Right ventricle myocardium inferior (tissue), 1 donor: ENCODE results near the gene FRMD7. TPM values are rescaled to one million over a fixed set of nuclear protein-coding genes. Genes with fewer than 3 reads are reported as not detected.
"Not testable (repeated sequence)": the region's sequence is repeated elsewhere in the genome, so short reads cannot be mapped to it uniquely, and the experiment has no call there.

Experiments used
- ATAC-seq: fragments of 200-7000 bp; cut with Tn5 transposase; one replicate; pipeline ENCODE4 v1.9.1; 2020; ENCODE audit warnings: mild to moderate bottlenecking, moderate library complexity
- DNase-seq: peaks from one replicate; pipeline ENCODE4 v3.0.0; 2021; ENCODE audit errors: missing footprints
- intact Hi-C: fragments of 100-400 bp; cut with DNase I; formaldehyde crosslinking; loops from one replicate; pipeline ENCODE4 v1.11.0; 2022
- long read RNA-seq: library from polyadenylated mRNA; unstranded; transcript quantifications from one replicate; pipeline ENCODE4 v2.0.0, GENCODE V29; 2021
- total RNA-seq: library from RNA; stranded (reverse); fragmentation: NEBNext Ultra II Directional; extraction: Animal tissue kit (Norgen Biotek cat#: 25700); gene quantifications from one replicate; pipeline ENCODE4 v1.2.1, GENCODE V29; 2021
- donor health status: DM: no; HTN: yes; CAD: no; lungs with severe emphysema.

Gene FRMD7, protein sequence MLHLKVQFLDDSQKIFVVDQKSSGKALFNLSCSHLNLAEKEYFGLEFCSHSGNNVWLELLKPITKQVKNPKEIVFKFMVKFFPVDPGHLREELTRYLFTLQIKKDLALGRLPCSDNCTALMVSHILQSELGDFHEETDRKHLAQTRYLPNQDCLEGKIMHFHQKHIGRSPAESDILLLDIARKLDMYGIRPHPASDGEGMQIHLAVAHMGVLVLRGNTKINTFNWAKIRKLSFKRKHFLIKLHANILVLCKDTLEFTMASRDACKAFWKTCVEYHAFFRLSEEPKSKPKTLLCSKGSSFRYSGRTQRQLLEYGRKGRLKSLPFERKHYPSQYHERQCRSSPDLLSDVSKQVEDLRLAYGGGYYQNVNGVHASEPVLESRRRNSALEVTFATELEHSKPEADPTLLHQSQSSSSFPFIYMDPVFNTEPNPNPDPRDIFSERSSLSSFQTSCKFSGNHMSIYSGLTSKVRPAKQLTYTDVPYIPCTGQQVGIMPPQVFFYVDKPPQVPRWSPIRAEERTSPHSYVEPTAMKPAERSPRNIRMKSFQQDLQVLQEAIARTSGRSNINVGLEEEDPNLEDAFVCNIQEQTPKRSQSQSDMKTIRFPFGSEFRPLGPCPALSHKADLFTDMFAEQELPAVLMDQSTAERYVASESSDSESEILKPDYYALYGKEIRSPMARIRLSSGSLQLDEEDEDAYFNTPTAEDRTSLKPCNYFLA
- total RNA-seq, result not detected
- long read RNA-seq, result 0 reads

DNA sequence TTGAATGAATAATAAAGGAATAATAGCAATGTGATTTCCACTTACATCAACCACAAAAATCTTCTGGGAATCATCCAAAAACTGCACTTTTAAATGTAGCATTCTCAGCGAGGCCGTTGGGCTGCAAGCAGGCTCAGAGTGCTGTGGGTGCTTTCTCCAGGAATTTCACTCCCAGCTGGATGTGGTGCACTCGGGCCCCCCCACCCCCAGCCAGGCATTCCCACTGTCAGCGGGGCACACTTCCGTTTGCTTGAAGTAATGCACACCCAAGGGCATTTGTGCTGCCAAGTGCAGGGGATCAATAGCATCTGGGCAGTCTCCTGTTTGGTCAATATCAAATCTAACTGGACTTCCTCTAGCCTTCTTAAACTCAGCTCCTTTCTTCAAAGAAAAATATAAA lies at the start of gene FRMD7:
Gene FRMD7 (minus strand): TSS at position 278 of the 400 bp plus-strand sequence. CDS start 176 bp downstream, at position 102.
- DNase-seq, result no peak
- intact Hi-C loops, result no loop called here

DNA sequence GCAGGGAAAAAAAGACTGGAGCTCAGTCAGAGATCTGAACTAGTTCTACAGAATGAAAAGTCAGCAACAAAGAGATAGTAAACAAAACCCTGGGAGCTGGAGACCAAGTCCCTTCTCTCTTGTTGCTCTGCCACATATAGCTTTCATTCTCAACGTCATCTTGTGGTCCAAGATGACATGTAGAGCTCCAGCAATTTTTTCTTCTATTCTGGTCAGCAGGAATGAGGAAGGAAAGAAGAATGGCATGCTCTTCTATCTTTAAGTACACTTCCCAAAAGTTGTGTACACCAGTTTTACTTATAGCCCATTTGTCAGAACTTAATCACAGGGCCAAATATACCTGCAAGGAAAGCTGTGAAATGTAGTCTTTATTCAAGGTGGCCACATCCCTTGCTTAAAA lies 45.8 kb upstream of the FRMD7 start:
- ATAC-seq (no peak), DNase-seq (no peak)
- intact Hi-C loops, result no loop called here

More for the DNA sequence above, at the start of gene FRMD7:
- no peak for ATAC-seq

DNA sequence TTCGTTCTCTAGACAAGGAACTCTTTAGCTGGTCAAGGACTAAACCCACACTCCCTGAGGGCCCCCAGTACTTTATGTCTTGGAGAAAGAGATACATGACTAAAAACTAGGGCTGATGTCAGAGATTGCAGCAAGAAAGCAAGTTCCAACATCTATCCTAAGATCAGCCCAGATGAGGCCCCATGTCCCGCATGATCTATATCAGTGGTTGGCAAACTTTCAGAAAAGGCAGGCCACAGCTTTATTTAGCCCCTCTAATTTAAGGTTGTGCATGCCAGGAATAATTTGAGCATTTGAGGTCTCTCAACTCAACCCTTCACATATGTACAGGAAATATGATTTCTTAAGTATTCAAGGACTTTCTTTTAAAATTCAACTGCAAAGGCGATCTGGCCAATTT lies 44.1 kb upstream of the FRMD7 start:
- DNase-seq (no peak), ATAC-seq (no peak)
- intact Hi-C loops, result loop anchor here (2.0 kb wide), 1 partner anchor 47 kb away; the partner anchor contains the start of gene RAP2C

DNA sequence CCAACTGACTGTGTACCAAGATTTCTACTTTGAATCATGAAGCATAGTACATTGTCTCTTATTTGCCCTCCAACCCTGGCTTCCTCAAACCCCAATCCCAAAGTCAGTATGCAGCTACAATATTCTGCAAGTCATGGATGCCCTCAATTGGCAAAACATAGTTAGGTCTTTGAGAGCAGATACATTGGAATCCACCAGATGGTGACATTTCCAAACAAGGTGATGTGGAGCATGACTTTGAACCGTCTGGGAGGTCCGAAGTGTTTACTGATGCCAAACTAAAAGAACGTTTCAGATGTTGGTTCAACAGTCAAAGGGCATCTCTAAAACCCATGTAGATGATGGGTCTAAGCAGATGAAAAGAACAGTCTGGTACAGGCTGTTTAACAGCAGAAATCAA lies 43.7 kb upstream of the FRMD7 start:
- DNase-seq, result no peak
- intact Hi-C loops, result loop anchor here (2.0 kb wide), 1 partner anchor 47 kb away; the partner anchor contains the start of gene RAP2C
- ATAC-seq, result no peak

DNA sequence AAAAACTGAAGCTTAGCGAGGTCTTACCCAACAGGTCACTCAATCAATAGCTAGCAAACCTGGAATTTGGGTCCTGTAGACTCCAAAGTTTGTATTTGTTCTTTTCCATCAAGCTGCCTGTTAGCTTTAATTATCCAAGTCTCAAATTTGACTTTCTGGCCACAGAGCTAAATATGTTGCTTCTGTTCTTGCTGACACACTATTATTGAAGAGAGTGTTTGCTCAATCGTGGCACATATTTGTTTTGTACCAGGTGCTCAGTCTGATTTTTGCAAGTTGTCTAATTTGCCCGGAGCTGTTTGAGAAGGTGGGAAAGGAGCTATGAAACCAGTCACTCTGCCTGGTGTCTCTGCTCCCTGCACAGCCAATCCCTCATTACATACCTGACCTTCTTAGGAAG lies 41.7 kb upstream of the FRMD7 start:
- ATAC-seq (no peak), DNase-seq (no peak)
- intact Hi-C loops, result no loop called here

DNA sequence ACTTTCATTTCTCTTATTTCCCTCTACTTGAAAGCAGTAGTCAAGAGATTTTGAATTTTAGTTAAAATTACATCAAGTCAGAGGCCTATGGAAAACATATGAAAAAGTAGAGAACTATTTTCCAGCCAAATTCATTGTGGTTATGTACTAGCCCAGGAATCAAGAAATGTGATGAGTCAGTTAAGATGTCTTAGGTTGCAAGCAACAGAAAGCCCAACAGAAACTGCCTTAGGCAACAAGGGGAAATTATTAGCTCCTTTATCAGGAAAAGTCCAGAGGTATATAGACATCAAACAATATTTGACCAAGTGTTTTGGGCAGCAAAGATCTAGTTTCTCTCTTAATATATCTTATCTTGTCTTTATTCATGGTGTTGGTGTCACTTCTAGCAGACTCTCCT lies 37.8 kb upstream of the FRMD7 start:
- intact Hi-C loops, result no loop called here
- no peak for ATAC-seq
- DNase-seq, result no peak

DNA sequence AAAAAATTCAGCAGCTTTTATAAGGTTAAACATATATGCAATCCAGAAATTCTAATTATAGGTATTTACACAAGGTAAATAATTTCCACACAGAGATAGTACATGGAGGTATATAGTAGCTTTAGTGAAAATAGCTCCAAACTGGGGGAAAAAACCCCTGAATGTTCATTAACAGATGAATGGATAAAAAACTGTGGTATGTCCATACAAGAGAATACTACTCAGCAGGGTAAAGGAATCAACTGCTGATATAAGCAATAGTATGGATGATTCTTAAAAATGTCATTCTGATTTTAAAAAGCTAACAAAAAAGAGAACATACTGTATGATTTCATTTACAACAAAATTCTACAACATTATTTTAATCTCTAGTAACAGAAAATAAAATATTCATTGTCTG lies 37.2 kb upstream of the FRMD7 start:
- DNase-seq (no peak), ATAC-seq (no peak)
- intact Hi-C loops, result no loop called here

DNA sequence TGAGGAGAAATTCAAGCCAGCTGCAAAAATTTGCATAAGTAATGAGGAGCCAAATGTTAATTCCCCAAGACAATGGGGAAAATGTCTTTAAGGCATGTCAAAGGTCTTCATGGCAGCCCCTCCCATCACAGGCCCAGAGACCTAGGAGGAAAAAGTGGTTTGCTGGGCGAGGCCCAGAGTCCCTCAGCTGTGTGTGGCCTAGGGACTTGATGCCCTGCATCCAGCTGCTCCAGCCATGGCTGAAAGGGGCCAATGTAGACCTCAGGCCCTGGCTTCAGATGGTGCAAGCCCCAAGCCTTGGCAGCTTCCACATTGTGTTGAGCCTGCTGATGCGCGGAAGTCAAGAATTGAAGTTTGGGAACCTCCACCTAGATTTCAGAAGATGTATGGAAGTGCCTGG lies 35.3 kb upstream of the FRMD7 start:
- ATAC-seq, DNase-seq, intact Hi-C loops: not testable (repeated sequence)

DNA sequence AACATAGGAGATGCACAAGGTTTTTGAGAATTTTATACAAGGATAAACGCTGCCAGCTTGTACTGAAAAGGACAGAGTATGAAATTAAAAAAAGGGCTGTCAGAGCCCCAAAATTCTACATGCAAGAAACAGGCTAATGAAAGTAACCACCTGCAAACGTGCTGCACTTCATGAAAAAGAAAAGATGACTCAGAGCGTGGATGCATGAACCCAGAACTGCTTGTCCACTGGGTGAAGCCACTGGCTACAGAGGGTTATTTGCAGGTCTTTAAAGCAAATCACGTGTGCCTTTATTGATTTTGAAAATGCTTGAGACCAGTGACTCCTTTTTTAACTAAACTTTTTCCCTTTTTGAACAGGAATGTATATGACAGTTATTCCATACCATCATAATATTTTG lies 25.3 kb upstream of the FRMD7 start:
- intact Hi-C loops, result no loop called here
- DNase-seq, result no peak
- ATAC-seq, result no peak

DNA sequence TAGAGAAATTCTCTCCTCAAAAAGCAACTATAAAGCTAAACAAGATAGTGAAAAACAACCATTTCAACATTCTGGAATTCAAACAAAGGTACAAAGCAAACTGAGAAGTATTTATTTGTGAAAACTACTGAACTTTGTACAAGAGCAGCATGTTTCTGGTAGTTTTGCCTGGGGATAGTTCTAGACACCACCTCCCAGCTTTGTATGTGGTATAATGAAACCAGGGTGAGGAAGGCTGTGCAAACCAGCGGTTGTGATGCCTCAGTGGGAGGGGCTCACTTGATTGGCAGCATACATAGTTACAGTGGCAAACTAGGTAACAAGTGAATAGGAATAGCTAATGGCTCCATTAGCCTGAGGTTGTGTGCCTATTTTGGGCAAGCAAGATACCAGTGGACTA lies 18.6 kb upstream of the FRMD7 start:
- ATAC-seq, result no peak
- no peak for DNase-seq
- intact Hi-C loops, result no loop called here

DNA sequence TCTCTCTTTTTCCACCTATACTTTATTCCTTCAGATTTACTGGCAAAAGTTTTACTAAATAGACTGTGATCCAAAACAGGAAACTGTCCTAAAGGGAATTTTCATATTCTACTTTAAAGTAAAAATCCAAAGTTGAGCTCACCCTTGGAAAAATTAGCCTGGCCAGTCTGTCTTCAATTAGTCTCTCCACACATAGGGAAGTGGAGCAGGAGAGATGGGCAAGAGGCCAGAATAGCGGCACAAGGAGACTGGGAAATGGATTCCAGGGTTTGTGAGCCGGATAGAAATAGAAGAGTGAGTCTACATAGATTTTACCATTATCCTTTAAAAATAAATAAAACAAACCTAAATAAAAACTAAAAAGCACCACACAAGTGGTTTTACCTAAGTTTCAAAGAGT lies 16.2 kb upstream of the FRMD7 start:
- no peak for ATAC-seq
- no peak for DNase-seq
- intact Hi-C loops, result no loop called here

DNA sequence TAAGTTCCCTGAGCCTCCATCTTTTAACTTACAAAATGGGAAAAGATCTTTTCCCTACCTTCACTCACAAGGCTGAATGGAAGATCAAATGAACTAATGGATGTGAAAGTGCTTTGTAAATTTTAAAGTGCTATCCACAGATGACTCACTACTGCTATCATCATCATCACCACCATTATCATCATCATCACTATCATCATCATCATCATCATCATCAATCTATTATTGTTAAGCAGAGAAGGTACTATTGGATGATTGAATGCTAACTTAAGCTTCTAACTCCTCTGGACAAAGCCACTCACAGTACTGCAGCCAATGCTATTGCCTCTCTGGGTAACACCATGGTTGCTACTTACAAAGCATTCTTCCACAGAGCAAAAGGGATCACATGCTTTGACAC lies 1.9 kb downstream of the FRMD7 start:
- ATAC-seq (no peak), DNase-seq (no peak)
- intact Hi-C loops, result no loop called here

DNA sequence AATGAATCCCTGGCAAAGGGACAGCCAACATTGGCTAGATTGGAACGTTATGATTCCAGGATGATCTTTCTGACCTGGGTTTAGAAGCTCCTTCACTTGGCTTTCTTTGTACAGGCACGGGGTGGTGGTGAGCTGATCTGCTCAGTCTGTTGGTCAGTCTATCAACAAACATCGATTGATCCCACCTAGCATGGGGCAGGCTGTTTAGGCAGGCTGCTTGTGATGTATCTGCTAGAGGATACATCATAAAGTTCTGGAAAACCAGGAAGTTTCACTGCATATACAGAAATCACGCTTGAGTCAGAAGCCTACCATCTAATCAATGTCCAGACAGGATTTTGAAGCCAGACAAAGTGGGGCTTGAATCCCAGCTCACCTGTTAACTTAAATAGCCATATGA lies 6.9 kb downstream of the FRMD7 start:
- intact Hi-C loops, result no loop called here
- ATAC-seq (no peak), DNase-seq (no peak)

DNA sequence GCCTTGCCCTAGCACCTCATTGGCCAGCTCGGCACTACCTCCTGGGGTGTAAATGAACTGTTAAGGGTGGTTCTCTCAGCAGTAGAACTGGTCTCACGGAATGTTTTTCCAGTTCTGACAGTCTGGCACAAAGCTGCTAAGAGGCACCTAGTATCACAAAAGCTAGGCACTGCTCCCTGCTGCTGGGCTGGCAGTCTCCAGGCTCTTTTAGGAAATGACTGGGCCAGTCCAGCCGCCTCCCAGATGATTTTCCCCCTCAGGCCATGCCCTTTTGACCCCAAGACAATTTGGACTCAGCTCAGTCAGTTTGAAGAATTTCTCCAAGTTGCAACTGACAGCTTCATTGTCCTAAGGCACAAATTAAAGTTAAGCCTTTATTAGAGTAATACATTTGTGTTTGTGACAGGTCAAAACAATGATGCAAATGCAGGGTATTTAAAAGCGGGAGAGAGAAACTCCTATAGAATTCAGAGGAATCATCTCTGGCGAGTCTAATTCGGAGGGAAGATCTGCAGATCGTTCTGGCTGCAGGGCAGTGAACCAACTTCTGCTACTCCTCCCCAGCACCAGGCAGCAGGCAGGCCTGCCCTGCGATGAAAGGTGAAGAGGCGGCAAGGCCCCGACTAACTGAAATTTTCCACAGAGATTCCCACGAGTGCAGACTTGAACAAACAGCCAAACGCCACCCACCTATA lies 7.9 kb downstream of the FRMD7 start:
- DNase-seq (no peak), ATAC-seq (no peak)
- intact Hi-C loops, result no loop called here

DNA sequence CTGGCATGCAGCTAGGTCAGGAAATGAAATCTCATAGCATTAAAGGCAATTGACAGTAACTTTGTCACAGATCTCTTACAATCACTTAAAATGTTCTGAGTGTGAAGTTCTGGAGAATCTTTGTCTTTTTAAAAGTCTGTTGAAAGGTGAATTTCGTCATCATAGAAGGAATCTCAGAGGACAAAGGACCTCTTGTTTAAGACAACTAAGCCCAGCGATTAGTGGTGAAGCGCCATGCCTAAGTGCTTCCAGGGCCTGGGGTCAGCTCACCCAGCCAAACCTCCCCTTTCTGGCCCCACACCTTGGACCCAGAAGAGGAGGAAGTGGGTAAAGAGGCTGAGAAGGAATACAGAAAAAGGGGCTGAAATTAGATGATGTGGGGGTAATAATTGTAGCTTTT lies 8.5 kb downstream of the FRMD7 start:
- DNase-seq (no peak), ATAC-seq (no peak)
- intact Hi-C loops, result no loop called here

DNA sequence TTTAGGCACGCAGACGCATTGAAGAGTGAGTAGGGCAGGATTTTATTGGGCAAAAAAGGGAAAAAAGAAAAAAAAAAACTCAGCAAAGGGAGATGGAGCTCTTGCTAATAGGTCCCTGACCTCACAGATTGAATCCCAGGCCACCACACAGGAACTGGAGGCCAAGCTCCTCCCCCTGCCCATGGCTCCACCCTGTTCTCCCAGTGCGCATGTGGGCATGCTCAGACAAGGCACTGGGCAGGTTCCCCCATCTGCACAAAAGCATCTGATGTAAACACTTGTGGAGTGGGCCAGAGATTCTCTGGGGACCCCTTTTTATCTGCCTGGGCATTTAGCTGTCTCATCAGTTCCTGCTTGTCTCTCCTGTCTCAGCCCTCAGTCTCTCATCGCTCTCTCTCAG lies 9.5 kb downstream of the FRMD7 start:
- no peak for DNase-seq
- intact Hi-C loops, result no loop called here
- no peak for ATAC-seq

DNA sequence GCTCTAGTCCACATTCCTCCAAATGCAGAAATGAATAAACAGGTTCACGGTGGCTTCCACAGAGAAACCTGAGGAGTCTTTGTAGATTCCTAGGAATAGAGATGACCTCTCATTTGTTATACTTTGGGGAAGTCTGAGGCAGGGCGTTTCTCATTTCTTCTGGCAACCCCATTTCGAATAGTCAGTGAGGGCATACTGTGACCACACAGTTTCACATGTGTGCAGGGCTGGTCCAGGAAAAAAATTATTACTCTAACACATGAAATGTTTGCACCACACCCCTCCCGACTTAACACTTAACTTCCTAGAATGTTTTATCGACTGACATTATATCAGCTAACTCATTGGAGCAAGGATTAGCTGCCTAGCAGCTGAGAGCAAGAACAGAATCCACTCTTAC lies 12.0 kb downstream of the FRMD7 start:
- DNase-seq (no peak), ATAC-seq (no peak)
- intact Hi-C loops, result no loop called here

DNA sequence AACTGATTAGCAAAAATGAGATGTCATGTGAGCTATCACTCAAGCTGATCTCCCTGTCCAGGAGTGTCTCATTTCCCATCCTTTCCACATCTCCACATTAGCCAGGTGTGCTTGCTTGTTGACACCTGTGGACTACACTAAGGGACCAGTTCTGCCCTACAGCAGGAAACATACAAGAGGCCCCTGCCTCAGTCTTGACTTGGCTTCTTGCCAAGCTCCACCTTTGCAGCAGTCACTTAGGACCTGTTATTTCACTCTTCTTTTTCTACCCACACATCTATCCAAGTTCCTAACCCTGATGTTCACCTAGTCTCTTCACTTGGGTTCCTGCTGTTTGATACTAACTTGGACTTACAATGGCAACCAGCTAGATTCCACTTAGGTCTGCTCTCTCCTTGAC lies 13.2 kb downstream of the FRMD7 start:
- DNase-seq, result no peak
- intact Hi-C loops, result no loop called here
- no peak for ATAC-seq

DNA sequence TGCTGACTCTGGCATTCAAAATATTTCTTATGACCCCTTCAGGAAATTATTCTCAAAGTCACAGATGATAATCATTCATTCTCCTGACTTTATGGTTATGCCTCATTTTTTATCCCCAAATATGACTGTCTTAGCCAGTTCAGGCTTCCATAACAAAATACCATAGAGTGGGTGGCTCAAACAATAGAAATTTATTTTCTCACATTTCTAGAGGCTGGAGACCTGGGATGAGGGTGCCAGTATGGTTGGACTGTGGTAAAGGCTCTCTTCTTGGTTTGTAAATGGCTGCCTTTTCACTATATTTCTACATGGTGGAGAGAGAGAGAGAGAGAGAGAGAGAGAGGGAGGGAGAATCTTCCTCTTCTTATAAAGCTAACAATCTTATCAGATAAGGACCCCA lies 20.5 kb downstream of the FRMD7 start:
- ATAC-seq (no peak), DNase-seq (no peak)
- intact Hi-C loops, result no loop called here

DNA sequence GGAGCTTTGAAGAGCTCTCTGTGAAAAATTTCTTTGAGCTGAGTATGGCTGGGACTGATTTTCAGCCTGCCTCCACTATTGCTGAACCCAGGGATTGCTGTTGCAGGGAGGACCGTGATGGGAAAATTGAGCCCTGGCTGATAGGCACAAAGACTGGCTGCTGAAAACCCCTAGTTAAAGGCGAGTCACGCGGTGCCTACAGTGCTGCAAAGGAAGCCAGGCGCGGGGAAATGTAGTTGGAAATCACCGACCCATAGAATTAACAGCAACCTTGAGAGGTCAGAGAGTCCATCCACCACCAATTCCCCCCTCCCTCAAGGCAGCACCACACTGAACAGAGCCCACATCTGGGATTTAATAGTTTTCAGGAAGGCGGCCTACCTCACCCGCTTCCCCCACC lies 26.0 kb downstream of the FRMD7 start:
- ATAC-seq, result no peak
- DNase-seq, result peak; percentile 22
- intact Hi-C loops, result no loop called here
